Type B pancreatic cell (in vitro differentiated cells): ENCODE results near the gene FAM180A. TPM values are rescaled to one million over a fixed set of nuclear protein-coding genes. Genes with fewer than 3 reads are reported as not detected.

Experiments
- DNase-seq: peaks from one replicate; pipeline ENCODE4 v3.0.0; 2021; ENCODE audit warnings: mixed read lengths; ENCODE audit not compliant: unreplicated experiment; ENCODE audit errors: extremely low spot score
- H3K27ac Mint-ChIP-seq: 2 replicates; pipeline ENCODE4 v1.8.0; 2021; ENCODE audit warnings: mild to moderate bottlenecking, mixed read lengths
- H3K27me3 Mint-ChIP-seq: 2 replicates; pipeline ENCODE4 v1.8.0; 2021; ENCODE audit warnings: mixed read lengths
- H3K36me3 Mint-ChIP-seq: 2 replicates; pipeline ENCODE4 v1.8.0; 2021; ENCODE audit warnings: mixed read lengths
- H3K4me1 Mint-ChIP-seq: one replicate; pipeline ENCODE4 v1.8.0; 2021; ENCODE audit warnings: mixed read lengths; ENCODE audit not compliant: unreplicated experiment
- H3K4me3 Mint-ChIP-seq: 2 replicates; pipeline ENCODE4 v1.8.0; 2021; ENCODE audit warnings: mild to moderate bottlenecking, mixed read lengths
- H3K9me3 Mint-ChIP-seq: 2 replicates; pipeline ENCODE4 v1.8.0; 2021; ENCODE audit warnings: mixed read lengths
- total RNA-seq: library from RNA; stranded (reverse); gene quantifications from 2 replicates; pipeline ENCODE4 v1.2.1, GENCODE V29; 2021; ENCODE audit warnings: low replicate concordance
- TF ChIP-seq, protein P1 (sequence below): fragments of 200-600 bp; sonication (generic); conservative IDR thresholded peaks from 2 replicates; pipeline ENCODE4 v1.5.0; 2021; ENCODE audit warnings: antibody characterized with exemption, mild to moderate bottlenecking

FAM180A gene
- total RNA-seq, 1 donor from 2014 or later, result not detected

DNA sequence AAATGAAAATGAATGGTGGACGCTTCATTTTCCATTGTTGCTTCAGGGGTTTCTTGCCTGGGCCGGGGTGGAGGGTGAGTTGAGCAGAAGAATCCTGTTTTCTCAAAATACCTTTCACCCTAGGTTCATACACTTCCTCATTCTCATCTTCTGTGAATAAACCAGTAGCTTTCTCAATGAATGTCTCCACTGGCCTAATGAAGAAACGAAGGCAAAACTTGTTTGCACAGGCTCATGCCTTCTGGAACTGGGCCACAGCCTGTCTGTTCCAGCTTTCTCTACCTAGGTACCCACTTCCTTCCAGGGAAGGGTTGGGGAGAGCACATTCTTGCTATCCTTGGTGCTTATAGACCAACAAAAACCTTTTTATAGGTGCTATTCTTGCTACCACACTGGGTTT lies 65.0 kb downstream of the FAM180A start:
- TF ChIP-seq, protein P1, sequence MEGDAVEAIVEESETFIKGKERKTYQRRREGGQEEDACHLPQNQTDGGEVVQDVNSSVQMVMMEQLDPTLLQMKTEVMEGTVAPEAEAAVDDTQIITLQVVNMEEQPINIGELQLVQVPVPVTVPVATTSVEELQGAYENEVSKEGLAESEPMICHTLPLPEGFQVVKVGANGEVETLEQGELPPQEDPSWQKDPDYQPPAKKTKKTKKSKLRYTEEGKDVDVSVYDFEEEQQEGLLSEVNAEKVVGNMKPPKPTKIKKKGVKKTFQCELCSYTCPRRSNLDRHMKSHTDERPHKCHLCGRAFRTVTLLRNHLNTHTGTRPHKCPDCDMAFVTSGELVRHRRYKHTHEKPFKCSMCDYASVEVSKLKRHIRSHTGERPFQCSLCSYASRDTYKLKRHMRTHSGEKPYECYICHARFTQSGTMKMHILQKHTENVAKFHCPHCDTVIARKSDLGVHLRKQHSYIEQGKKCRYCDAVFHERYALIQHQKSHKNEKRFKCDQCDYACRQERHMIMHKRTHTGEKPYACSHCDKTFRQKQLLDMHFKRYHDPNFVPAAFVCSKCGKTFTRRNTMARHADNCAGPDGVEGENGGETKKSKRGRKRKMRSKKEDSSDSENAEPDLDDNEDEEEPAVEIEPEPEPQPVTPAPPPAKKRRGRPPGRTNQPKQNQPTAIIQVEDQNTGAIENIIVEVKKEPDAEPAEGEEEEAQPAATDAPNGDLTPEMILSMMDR, result no peak
- H3K36me3 Mint-ChIP-seq, result peaks cover 18% of the 10 kb centered on the region
- no peak for DNase-seq
- H3K27me3 Mint-ChIP-seq, result no peaks in the 10 kb centered on the region
- peaks cover 24% of the 10 kb centered on the region for H3K4me1 Mint-ChIP-seq
- H3K9me3 Mint-ChIP-seq, result no peaks in the 10 kb centered on the region
- H3K27ac Mint-ChIP-seq, result peak overlapping the region; percentile 62
- no peak overlapping the region for H3K4me3 Mint-ChIP-seq

DNA sequence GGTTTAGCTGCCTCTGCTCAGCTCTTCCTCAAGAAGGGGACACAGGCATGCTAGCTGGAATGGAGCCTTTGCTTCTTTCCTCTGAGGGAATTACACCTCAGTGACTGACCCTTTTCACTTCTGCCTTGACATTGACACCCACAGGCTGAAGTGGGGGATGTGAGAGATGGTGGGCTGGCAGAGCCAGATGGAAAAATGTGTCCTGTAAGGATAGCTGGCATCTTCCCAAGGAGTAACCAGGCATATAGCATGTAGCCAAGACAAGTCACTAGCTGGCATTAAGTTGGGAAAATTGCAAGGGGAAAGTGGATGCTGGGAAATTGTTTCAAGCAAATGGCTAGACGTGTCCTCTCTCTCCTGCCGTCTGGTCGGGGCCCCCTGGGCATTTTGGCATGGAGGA lies 66.4 kb downstream of the FAM180A start:
- Mint-ChIP-seq H3K4me3 (no peak overlapping the region), H3K9me3 (no peaks in the 10 kb centered on the region), H3K36me3 (peaks cover 23% of the 10 kb centered on the region), H3K4me1 (peaks cover 23% of the 10 kb centered on the region), H3K27me3 (no peaks in the 10 kb centered on the region), H3K27ac (peak overlapping the region; percentile 34)
- no peak for DNase-seq
- TF ChIP-seq, protein P1, result no peak

DNA sequence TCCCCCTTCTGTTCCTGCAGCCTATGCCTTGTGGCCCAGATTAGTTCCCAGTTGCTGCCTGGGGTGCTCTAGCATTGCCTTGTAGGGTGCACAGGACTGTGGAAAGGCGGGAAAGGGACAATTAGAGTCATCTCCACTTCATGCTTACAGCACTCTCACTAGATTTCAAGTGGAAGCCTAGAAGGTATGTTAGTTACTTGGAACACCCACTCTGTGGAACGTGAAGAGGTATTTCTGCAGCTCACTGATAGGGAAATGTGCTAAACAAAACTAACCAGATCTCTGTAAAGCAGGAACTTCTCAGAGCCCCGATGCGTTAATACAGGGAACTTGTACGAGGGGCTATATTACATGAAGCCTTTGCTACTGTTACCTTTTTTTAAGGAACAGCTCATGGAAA lies 66.9 kb downstream of the FAM180A start:
- Mint-ChIP-seq H3K4me3 (no peak overlapping the region), H3K4me1 (peaks cover 22% of the 10 kb centered on the region), H3K9me3 (no peaks in the 10 kb centered on the region), H3K27me3 (no peaks in the 10 kb centered on the region), H3K36me3 (peaks cover 23% of the 10 kb centered on the region), H3K27ac (peak overlapping the region; percentile 34)
- DNase-seq, result no peak
- TF ChIP-seq, protein P1, result no peak

Other genes with a start within 250 kb of the FAM180A start
- 24.5 and 32.1 TPM in 2 replicates for gene CNOT4, start 238.7 kb downstream of the FAM180A start, total RNA-seq
- gene NUP205, start 190.9 kb downstream of the FAM180A start, total RNA-seq, result 75.7 and 102 TPM in 2 replicates
- gene STMP1, start 86.3 kb downstream of the FAM180A start, total RNA-seq, result 58.2 and 61.1 TPM in 2 replicates
- 5.2 and 11.3 TPM in 2 replicates for gene SLC13A4, start 20.6 kb downstream of the FAM180A start, total RNA-seq
- 104 and 110 TPM in 2 replicates for gene MTPN, start 228.5 kb upstream of the FAM180A start, total RNA-seq